Body of pancreas (tissue), 4 donors: ENCODE data around the gene PALM. TPM values are rescaled to one million over a fixed set of nuclear protein-coding genes. Genes with fewer than 3 reads are reported as not detected.

ENCODE experiments used
- ATAC-seq: fragments of 150-250 bp; one replicate; pipeline ENCODE4 v1.9.1; 2016
- DNase-seq, 4 donors: peaks; one replicate each; pipeline ENCODE4 v3.0.0-alpha.2; 2019
- H3K27ac ChIP-seq, 4 donors: fragments of 200-600 bp; sonication (generic); 1 replicate in 3 of 4; 2 replicates in 1 of 4; pipeline versions ENCODE4 v1.5.1 to v1.6.1; 2016 to 2019; ENCODE audit warnings: mild to moderate bottlenecking in 1 of 4, mixed read lengths in 1 of 4, moderate library complexity in 1 of 4
- H3K27me3 ChIP-seq, 2 donors: fragments of 200-600 bp; sonication (generic); one replicate each; pipeline ENCODE4 v1.6.0; 2016; ENCODE audit warnings: mild to moderate bottlenecking in 1 of 2
- H3K36me3 ChIP-seq, 2 donors: fragments of 200-600 bp; sonication (generic); replicated peaks in 1 of 2; 2 replicates each; pipeline ENCODE4 v1.5.1; 2016; ENCODE audit warnings: low read depth in 2 of 2; ENCODE audit not compliant: insufficient read depth in 1 of 2
- H3K4me1 ChIP-seq: fragments of 200-600 bp; sonication (generic); one replicate; pipeline ENCODE4 v1.6.0; 2016
- H3K4me3 ChIP-seq, 2 donors: fragments of 200-600 bp; sonication (generic); 1 replicate in 1 of 2; 2 replicates in 1 of 2; pipeline ENCODE4 v1.5.1; 2016 to 2019
- H3K9me3 ChIP-seq, 3 donors: fragments of 200-600 bp; sonication (generic); 1 replicate in 2 of 3; 2 replicates in 1 of 3; pipeline ENCODE4 v1.5.1; 2016
- CTCF ChIP-seq, 7 experiments: fragments of 450-650 bp in 4 of 7; fragments of 200-600 bp in 3 of 7; sonication (generic) in 3 of 7; IDR thresholded peaks; one replicate each; pipeline ENCODE4 v1.5.1; 2016 to 2019; ENCODE audit warnings: antibody characterized with exemption in 7 of 7
- POLR2A ChIP-seq, 3 donors: fragments of 450-650 bp; IDR thresholded peaks; one replicate each; pipeline ENCODE4 v1.6.1; 2016; ENCODE audit warnings: antibody characterized with exemption in 3 of 3, mild to moderate bottlenecking in 2 of 3
- WGBS, 2 donors: methylation state at CpG; one replicate each; pipeline ENCODE4 v1.1.5; 2017; 5-methylcytosine and 5-hydroxymethylcytosine counted together
- intact Hi-C: fragments of 100-400 bp; cut with DNase I; formaldehyde crosslinking; loops from one replicate; pipeline ENCODE4 v1.15.1; 2023
- total RNA-seq, 2 donors: library from RNA; depleted of rRNA; stranded (reverse); fragments of >200 nt; gene quantifications; one replicate each; pipeline ENCODE4 v1.1.0, GENCODE V29; 2016

PALM gene
- total RNA-seq, 2 donors from 2014 or later: 14.8 to 32.6 TPM

- ATAC-seq: no peak
Observed at GRCh38 chr19:746208-746819, 37.6 kb downstream of the PALM start.

GRCh38 chr19:746956-747355 lies 38.2 kb downstream of the PALM start:
- TF ChIP-seq POLR2A (IDR thresholded peaks at IDR 0.05) (no peak), CTCF (IDR thresholded peaks at IDR 0.05) (no peak)
- DNase-seq: no peak

More at GRCh38 chr19:746208-746819, 37.6 kb downstream of the PALM start:
- Histone ChIP-seq H3K27me3 (peaks cover 0 to 5% of the 10 kb centered on the region in 2 donors), H3K4me3 (no peak overlapping the region), H3K9me3 (no peaks in the 10 kb centered on the region), H3K27ac (no peak overlapping the region), H3K36me3 (no peaks in the 10 kb centered on the region), H3K4me1 (peaks cover 7% of the 10 kb centered on the region)
- 92 to 93% methylated on average over 5 to 19 of the region's 43 CpGs for WGBS, 2 donors
- TF ChIP-seq POLR2A (IDR thresholded peaks at IDR 0.05) (no peak), CTCF (IDR thresholded peaks at IDR 0.05) (no peak)
- intact Hi-C loops: no loop called here
- DNase-seq: no peak

DNA sequence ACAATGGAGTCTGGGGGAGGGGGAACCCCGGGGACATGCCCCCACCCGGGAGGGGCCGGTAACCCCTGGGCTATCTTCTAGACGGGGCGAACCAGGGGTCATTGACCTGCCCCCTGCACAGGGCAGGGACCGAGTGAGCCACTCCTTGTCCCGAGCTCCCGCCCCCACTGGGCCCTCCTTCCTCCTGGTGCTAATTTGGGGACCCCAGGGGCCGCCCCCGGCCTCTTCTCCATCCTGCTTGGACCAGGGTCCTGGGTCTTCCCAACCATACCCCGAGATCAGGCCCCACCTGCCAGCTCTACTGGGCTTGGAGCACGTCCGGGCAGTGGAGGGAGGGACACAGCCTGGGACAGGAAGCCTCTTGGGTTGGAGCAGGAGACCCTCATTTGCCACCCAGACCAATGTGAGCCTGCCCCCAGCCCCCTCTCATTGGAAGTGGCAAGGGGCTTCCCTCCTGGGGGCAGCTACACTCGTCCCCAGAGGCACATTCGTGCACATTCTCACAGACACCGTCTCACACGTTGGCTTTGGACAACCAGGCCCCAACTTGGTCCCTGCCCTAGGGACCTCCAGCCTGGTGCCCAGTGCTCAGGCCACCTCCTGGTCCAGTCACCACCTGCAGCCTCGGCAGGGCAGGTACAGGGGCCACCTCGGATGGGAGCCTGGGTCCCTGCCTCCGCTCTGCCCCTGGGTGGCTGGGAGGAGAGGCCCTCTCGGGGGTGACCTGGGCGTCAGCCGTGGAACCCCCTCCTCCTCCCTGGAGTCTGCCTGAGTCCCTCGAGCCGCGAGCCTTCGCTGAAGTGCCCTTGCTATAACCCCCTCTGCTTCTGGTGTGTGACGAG lies 38.9 kb downstream of the PALM start:
- Histone ChIP-seq H3K27me3 (peaks cover 0 to 7% of the 10 kb centered on the region in 2 donors), H3K9me3 (no peaks in the 10 kb centered on the region), H3K36me3 (no peaks in the 10 kb centered on the region), H3K27ac (no peak overlapping the region), H3K4me1 (peaks cover 11% of the 10 kb centered on the region), H3K4me3 (no peak overlapping the region)
- TF ChIP-seq CTCF (IDR thresholded peaks at IDR 0.05): no peak
- no peak for TF ChIP-seq POLR2A (IDR thresholded peaks at IDR 0.05)
- intact Hi-C loops: no loop called here
- 93 to 96% methylated on average over 3 to 22 of the region's 28 CpGs for WGBS, 2 donors
- no peak for DNase-seq
- ATAC-seq: no peak

More at GRCh38 chr19:746956-747355, 38.2 kb downstream of the PALM start:
- Histone ChIP-seq H3K27me3 (peaks cover 0 to 7% of the 10 kb centered on the region in 2 donors), H3K9me3 (no peaks in the 10 kb centered on the region), H3K27ac (no peak overlapping the region), H3K4me3 (no peak overlapping the region), H3K4me1 (peaks cover 11% of the 10 kb centered on the region), H3K36me3 (no peaks in the 10 kb centered on the region)
- intact Hi-C loops: no loop called here
- 89% methylated on average over 7 of the region's 22 CpGs; no CpG with 5 or more reads in 1 of the 2 donors for WGBS, 2 donors
- no peak for ATAC-seq

- Histone ChIP-seq H3K4me1 (peaks cover 11% of the 10 kb centered on the region), H3K9me3 (no peaks in the 10 kb centered on the region), H3K36me3 (no peaks in the 10 kb centered on the region), H3K27me3 (peaks cover 0 to 7% of the 10 kb centered on the region in 2 donors), H3K4me3 (no peak overlapping the region), H3K27ac (no peak overlapping the region)
- ATAC-seq (no peak), DNase-seq (no peak)
- WGBS, 2 donors: 72 to 83% methylated on average over 1 to 10 of the region's 14 CpGs
- intact Hi-C loops: no loop called here
- TF ChIP-seq CTCF (IDR thresholded peaks at IDR 0.05) (no peak), POLR2A (IDR thresholded peaks at IDR 0.05) (no peak)
Observed at GRCh38 chr19:748274-748598, 39.5 kb downstream of the PALM start.
